ENCODE data around the gene ANTXRL.
"Not testable (repeated sequence)": the region's sequence is repeated elsewhere in the genome, so short reads cannot be mapped to it uniquely, and the experiment has no call there.

ANTXRL gene

GRCh38 chr10:46264737-46265368, 21.9 kb upstream of the ANTXRL start:
- Histone ChIP-seq H3K9me3 (no peaks in the 10 kb centered on the region), H3K4me1 (no peaks in the 10 kb centered on the region), H3K4me3 (no peak overlapping the region), H3K36me3 (replicated peaks) (no peaks in the 10 kb centered on the region), H3K27me3 (ENCODE audit: low read depth) (no peaks in the 10 kb centered on the region)
- in situ Hi-C loops (cut with MboI; ENCODE audit: low sequenced_read_pairs), result no loop called here
- DNase-seq (ENCODE audit: low spot score in 2 of 2), result no peak

DNA sequence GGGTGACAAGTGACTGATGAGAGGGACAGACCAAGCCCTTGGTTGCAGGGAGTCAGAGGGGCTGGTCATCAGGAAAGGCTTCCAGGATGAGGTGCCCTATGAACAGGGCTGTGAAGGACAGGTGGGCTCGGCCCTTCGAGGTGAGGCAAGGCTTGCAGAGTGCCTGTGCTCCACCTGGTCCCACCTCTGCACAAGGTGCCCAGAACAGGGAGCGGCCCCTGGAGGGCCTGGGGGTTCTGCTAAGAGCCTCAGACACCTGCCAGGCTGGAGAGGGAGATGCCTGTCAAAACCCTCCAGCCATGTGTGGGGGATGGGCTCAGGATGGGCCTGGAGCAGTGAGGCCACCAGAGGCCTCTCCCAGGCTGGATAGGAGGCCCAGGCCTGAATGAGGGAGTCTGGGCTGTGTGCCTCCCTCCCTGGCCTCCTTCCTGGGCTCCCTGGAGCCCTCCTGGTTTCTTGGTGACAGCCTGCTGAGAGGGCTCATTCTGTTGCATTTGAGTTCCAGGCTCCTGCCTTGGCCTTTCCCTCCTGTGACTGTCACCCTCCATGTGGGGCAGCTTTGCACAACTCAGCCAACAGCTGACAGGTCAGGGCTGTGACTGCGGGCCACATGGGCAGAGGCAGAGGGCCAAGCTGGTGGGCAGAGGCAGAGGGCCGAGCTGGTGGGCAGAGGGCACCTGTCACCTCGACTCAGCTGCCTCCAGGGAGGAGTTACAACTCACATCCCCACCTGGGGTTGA, 21.1 kb upstream of the ANTXRL start:
- H3K36me3 ChIP-seq (replicated peaks); H3K27me3 ChIP-seq (ENCODE audit: low read depth); DNase-seq (ENCODE audit: low spot score in 2 of 2); H3K9me3 ChIP-seq; H3K4me3 ChIP-seq; H3K4me1 ChIP-seq; in situ Hi-C loops (cut with MboI; ENCODE audit: low sequenced_read_pairs): not testable (repeated sequence)

DNA sequence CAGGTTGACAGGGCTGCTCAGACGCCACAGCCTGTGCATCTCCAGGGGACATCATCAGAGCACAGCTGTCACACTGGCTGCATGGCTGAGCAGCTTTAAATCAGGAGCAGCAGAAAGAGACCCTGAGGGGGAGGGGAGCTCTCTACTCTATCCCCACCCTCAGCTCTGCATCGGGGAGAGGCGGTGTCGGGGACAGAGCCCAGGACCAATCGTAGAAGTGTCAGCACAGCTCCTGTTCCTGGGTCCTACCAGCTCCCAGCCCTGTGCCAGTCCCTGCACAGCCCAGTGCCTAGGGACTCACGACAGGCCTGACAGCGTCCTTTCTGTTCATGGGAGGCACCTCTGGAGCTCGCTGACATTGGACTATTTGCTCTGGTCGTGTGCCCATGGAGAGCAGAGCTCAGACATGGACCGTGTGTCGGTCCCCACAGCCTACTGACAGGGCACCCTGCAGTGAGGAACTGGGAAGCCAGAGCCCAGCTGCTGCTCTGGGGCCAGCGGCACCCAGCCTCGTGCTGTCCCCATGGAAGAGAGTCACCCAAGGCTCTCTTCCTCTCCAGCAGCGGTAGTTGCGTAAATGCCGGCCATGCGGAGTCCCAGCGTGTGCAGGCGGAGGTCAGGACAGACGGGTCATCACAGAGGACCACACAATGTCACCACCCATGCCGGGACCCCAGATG, 20.4 kb upstream of the ANTXRL start:
- no peaks in the 10 kb centered on the region for H3K9me3 ChIP-seq
- no peaks in the 10 kb centered on the region for H3K27me3 ChIP-seq (ENCODE audit: low read depth)
- H3K36me3 ChIP-seq (replicated peaks), result no peaks in the 10 kb centered on the region
- no peak overlapping the region for H3K4me3 ChIP-seq
- no peak for DNase-seq (ENCODE audit: low spot score in 2 of 2)
- in situ Hi-C loops (cut with MboI; ENCODE audit: low sequenced_read_pairs), result no loop called here
- no peaks in the 10 kb centered on the region for H3K4me1 ChIP-seq

DNA sequence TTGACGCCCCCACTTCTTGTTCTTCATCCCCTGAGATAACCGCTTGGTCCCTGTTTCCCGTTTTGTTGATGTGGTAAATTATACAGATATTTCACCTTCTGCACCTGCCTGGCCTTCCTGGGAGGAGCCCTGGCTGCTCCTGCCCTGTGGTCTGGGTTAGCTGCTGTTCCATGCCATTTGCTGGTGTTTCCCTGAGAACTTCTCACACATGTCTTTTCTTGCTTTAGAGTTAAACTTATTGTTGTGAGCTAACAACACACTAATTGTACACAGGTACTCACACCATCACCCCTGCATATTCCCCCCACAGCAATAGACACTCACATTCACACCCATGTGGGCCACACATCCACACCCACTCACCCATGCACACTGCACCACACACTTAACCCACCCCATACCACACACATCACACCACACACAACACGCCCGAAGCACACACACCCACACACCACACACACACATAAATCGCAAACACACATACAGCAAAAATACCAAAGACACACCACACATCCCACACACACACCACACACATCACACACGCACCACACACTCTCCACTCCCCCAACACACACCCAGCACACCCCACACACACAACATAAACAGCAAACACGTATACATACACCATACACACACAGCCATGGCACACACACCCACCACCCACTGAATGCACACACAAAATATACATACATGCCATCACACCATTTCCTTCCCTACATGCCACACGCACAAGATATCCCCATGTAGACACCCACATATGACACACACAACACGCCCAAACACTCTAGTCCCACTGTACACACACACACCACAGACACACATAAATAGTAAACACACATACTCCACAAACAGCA, 19.4 kb upstream of the ANTXRL start:
- in situ Hi-C loops (cut with MboI; ENCODE audit: low sequenced_read_pairs), result no loop called here
- no peak for DNase-seq (ENCODE audit: low spot score in 2 of 2)
- H3K36me3 ChIP-seq (replicated peaks), result no peaks in the 10 kb centered on the region

DNA sequence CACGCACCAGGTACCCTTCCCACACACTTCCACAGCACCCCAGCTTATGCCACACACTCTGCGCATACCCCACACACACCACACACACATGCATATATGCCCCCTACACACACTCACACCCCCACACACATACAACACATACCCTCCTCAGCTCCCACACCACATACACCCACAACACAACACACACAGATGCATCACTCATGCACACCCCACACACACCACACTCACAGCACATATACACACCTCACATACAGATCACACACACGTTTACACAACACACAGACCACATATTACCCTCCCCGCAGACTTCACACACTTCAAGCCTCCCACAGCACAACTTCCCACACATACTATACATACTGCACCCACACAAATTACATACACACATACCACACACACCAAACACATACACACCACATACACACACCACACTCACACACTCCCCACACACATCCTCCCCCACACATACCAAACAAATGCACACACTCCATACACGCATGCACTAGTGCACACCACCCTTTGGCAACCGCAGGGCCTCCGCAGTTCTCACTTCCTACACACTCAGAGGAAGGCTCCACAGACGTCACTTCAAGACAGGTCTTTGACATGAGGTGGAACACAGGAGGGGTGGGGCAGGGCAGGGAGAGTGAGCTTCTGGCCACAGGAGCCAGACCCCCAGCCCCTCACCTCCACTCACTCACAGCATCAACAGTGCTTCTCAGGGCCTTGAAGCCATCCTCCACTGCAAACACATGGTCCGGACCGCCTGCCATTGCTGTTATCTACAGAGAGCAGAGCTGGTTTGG, 18.5 kb upstream of the ANTXRL start:
- in situ Hi-C loops (cut with MboI; ENCODE audit: low sequenced_read_pairs), result no loop called here
- H3K27me3 ChIP-seq (ENCODE audit: low read depth), result no peaks in the 10 kb centered on the region
- no peak overlapping the region for H3K4me3 ChIP-seq
- DNase-seq (ENCODE audit: low spot score in 2 of 2), result no peak
- no peaks in the 10 kb centered on the region for H3K4me1 ChIP-seq
- no peaks in the 10 kb centered on the region for H3K36me3 ChIP-seq (replicated peaks)
- H3K9me3 ChIP-seq, result no peaks in the 10 kb centered on the region

More for the DNA sequence above, 19.4 kb upstream of the ANTXRL start:
- H3K9me3 ChIP-seq, result no peaks in the 10 kb centered on the region
- no peaks in the 10 kb centered on the region for H3K4me1 ChIP-seq
- H3K27me3 ChIP-seq (ENCODE audit: low read depth), result no peaks in the 10 kb centered on the region
- H3K4me3 ChIP-seq, result no peak overlapping the region

- in situ Hi-C loops (cut with MboI; ENCODE audit: low sequenced_read_pairs); H3K36me3 ChIP-seq (replicated peaks); H3K27me3 ChIP-seq (ENCODE audit: low read depth); DNase-seq (ENCODE audit: low spot score in 2 of 2); H3K4me1 ChIP-seq; H3K9me3 ChIP-seq; H3K4me3 ChIP-seq: not testable (repeated sequence)
Observed at GRCh38 chr10:46269554-46270053, 17.2 kb upstream of the ANTXRL start.

DNA sequence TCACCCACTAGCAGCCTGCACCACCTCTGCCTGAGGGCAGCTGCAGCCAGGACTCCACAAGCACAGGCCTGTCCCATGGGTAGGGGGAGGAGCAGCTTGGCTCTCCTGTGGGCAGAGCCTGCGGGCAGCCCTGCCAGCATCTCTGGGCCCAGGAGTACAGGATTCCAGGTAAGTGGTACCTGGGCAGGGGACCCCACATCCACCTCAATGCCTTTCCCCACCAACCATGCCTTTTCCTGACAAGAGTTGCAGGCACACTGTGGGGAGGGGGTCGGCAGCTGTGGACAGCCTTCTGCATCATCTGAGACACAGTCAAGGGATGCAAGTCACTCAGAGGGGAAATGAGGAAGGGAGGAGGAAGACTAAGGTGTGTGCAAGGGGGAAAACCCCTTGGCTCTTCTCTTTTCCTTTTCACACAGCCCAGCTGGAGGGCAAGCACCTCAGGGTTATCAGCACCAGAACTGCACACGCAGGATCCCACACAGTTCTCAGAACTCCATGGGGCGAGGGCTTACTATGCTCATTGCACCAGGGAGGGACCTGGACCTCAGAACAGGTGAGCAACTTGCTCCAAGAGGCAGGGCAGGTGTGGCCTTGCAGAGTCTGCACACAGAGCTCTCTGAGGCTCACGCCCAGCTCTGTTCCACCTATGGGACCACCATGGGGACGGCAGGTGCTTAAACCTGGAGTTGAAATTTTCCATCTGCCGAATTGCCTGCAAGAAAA, 16.5 kb upstream of the ANTXRL start:
- Histone ChIP-seq H3K27me3 (ENCODE audit: low read depth) (no peaks in the 10 kb centered on the region), H3K9me3 (no peaks in the 10 kb centered on the region), H3K36me3 (replicated peaks) (no peaks in the 10 kb centered on the region), H3K4me3 (no peak overlapping the region), H3K4me1 (no peaks in the 10 kb centered on the region)
- DNase-seq (ENCODE audit: low spot score in 2 of 2), result no peak
- in situ Hi-C loops (cut with MboI; ENCODE audit: low sequenced_read_pairs), result no loop called here

DNA sequence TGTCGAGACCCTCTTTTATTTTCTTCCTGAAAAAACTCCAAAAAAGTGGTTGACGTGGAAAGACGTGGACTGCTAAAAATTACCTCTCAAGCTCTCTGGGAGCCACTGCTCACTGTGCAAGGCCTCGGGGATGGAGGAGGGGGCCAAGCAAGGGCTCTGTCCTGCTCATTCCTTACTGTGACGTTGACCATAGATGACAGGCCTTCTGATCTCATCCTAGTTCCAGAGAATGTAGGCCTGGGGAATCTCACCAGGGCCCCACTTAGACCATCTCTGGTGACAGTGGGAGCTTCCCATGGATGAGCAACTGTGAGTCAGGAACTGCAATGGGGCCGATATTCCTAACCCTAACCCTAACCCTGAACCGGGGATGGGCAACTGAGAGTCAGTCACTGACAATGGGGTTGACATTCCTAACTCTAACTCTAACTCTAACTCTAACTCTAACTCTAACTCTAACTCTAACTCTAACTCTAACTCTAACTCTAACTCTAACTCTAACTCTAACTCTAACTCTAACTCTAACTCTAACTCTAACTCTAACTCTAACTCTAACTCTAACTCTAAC, 15.8 kb upstream of the ANTXRL start:
- H3K9me3 ChIP-seq; H3K36me3 ChIP-seq (replicated peaks); H3K4me3 ChIP-seq; H3K4me1 ChIP-seq; DNase-seq (ENCODE audit: low spot score in 2 of 2); in situ Hi-C loops (cut with MboI; ENCODE audit: low sequenced_read_pairs); H3K27me3 ChIP-seq (ENCODE audit: low read depth): not testable (repeated sequence)

DNA sequence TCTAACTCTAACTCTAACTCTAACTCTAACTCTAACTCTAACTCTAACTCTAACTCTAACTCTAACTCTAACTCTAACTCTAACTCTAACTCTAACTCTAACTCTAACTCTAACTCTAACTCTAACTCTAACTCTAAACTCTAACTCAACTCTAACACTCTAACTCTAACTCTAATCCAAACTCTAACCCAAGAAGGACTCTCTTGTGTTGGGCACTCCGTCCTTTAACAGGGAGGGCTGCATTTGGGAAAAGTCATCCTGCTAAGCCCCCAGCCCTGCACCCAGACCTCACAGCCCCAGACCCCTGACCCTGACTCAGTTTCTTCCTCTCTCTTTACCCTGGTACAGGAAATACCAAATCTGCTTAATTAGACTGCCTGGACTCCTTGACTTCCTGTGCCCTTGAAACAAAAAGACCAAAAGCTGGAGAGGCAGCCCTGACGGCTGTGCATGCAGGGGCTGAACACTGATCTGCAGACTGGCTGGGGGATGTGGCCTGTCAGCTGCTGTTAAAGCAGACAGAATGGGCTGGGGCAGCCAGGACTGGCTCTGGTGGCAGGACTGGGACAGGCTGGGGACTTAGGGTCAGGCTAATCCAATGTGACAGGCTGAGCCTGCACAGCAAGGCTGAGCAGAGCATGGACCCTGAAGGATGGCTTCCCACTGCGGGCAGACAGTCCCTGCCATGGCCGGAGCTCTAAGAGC, 14.8 kb upstream of the ANTXRL start:
- in situ Hi-C loops (cut with MboI; ENCODE audit: low sequenced_read_pairs); H3K4me1 ChIP-seq; DNase-seq (ENCODE audit: low spot score in 2 of 2): not testable (repeated sequence)

GRCh38 chr10:46272863-46273415, 13.9 kb upstream of the ANTXRL start:
- H3K4me3 ChIP-seq, result no peak overlapping the region
- no peaks in the 10 kb centered on the region for H3K36me3 ChIP-seq (replicated peaks)
- no peak for DNase-seq (ENCODE audit: low spot score in 2 of 2)
- peaks cover 5% of the 10 kb centered on the region; the same call in 1 of the 2 replicates for H3K27me3 ChIP-seq (ENCODE audit: low read depth)
- H3K9me3 ChIP-seq, result no peaks in the 10 kb centered on the region
- no peaks in the 10 kb centered on the region for H3K4me1 ChIP-seq
- in situ Hi-C loops (cut with MboI; ENCODE audit: low sequenced_read_pairs), result no loop called here

More for the DNA sequence above, 14.8 kb upstream of the ANTXRL start:
- H3K9me3 ChIP-seq; H3K27me3 ChIP-seq (ENCODE audit: low read depth); H3K4me3 ChIP-seq; H3K36me3 ChIP-seq (replicated peaks): not testable (repeated sequence)

DNA sequence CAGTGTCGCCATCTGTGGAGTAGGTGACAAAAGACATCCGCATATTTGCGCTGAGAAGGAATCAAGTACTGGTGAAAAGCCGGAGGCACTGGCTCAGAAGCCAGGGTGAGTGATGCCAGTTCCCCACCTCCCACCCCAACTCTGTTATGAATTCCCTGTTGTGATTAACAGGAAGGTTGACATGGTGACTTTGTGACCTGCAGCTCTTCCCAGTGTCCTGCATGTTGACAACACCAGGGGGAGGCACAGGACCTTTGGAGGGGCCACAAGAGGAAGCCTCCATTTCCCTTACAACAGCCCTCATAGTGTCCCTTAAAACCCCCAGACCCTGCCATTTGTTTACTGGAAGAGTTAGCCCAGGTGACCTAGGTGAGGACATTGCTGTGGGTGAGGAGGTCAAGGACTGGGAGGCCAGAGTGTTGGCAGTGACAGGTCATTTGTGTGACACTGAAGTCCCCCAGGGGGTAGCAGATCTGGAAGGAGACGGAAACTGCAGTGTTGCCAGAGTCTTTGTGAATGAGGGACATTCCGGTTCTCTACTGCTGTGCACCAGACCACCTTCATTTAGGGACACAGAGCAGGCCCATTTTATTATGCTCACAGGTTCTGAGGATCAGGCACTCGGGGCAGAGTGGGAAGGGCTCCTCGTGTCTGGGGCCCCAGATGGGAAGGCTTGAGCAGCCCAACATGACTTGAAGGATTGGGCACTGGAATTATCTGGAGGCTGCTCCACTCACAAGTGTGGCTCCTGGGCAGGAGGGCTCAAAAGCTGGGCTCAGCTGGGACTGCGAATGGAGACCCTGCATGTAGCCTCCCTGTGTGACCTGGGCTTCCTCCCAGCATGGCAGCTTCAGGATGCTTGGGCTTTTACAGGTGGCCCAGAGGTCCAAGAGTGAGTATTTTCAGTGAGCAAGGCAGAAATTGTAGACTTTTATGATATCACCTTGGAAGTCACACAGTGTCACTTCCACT, 13.0 kb upstream of the ANTXRL start:
- H3K9me3 ChIP-seq, result no peaks in the 10 kb centered on the region
- H3K4me3 ChIP-seq, result no peak overlapping the region
- in situ Hi-C loops (cut with MboI; ENCODE audit: low sequenced_read_pairs), result no loop called here
- H3K36me3 ChIP-seq (replicated peaks), result no peaks in the 10 kb centered on the region
- DNase-seq (ENCODE audit: low spot score in 2 of 2), result no peak
- H3K27me3 ChIP-seq (ENCODE audit: low read depth), result peaks cover 5% of the 10 kb centered on the region; the same call in 1 of the 2 replicates
- H3K4me1 ChIP-seq, result no peaks in the 10 kb centered on the region
